GM12865 (cell line): ENCODE data around the gene SMC6.

ENCODE experiments used
- DNase-seq: peaks from one replicate; pipeline ENCODE4 v3.0.0; 2010; ENCODE audit warnings: low read depth
- H3K4me3 ChIP-seq: 2 replicates; pipeline ENCODE4 v1.5.1; 2011; ENCODE audit warnings: mild to moderate bottlenecking, low read depth, low read length, control low read depth
- TF ChIP-seq, protein P1 (sequence below): IDR thresholded peaks from 2 replicates; pipeline ENCODE4 v1.5.1; 2011; ENCODE audit warnings: low read length, control low read depth, low read depth, inconsistent platforms; ENCODE audit not compliant: insufficient read depth; ENCODE audit errors: missing control alignments

SMC6 gene

DNA sequence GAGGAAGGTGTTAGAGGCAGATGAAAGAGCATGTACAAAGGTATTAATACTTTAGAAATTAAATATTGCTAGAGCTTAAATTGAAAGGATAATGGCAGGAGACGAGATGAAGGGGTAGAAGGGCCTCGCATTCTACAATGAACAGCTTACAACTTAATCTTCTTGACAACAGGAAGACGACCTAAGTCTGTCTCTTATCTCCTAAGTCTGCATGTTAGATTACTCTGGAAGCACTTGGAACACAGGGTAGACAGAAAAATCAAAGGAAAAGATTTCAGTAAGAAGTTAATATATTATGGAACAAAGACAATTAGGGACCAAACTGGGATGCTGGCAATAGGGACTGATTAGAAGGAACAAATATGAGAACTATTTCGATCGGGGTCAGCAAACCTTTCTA lies 34.9 kb downstream of the SMC6 start:
- no peak overlapping the region for H3K4me3 ChIP-seq
- DNase-seq = no peak
- TF ChIP-seq, protein P1, sequence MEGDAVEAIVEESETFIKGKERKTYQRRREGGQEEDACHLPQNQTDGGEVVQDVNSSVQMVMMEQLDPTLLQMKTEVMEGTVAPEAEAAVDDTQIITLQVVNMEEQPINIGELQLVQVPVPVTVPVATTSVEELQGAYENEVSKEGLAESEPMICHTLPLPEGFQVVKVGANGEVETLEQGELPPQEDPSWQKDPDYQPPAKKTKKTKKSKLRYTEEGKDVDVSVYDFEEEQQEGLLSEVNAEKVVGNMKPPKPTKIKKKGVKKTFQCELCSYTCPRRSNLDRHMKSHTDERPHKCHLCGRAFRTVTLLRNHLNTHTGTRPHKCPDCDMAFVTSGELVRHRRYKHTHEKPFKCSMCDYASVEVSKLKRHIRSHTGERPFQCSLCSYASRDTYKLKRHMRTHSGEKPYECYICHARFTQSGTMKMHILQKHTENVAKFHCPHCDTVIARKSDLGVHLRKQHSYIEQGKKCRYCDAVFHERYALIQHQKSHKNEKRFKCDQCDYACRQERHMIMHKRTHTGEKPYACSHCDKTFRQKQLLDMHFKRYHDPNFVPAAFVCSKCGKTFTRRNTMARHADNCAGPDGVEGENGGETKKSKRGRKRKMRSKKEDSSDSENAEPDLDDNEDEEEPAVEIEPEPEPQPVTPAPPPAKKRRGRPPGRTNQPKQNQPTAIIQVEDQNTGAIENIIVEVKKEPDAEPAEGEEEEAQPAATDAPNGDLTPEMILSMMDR = no peak

DNA sequence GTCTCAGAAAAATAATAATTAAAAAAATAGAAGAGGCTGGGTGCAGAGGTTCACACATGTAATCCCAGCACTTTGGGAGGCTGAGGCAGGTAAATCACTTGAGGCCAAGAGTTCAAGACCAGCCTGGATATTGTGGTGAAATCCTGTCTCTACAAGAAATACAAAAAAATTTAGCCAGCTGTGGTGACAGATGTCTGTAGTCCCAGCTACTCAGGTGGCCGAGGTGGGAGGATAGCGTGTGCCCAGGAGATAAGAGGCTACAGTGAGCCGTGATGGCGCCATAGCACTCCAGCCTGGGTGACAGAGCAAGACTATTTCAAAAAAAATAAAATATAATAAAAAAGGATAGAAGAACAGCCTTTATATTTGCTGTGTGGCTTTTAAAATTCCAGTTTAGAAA lies 35.9 kb downstream of the SMC6 start:
- no peak for DNase-seq
- TF ChIP-seq, protein P1 = no peak

DNA sequence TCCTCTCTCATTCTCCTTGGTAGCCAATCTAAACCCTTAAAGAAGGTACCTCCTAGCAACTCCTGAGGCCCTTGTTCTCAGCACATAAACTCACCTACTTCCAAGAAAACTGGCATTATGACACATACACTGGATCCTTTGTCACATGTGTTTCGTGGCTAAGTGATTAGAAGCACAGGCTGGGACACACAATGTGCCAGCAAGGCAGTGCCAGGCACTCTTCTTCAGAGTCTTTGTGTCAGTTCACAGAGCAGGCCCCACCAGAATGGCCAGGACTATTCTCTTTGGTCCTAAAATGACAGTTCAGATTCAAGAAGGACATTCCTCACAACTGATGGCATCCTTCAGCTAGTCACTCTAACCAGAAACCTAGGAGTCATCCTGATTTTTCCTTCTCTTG lies 40.3 kb downstream of the SMC6 start:
- H3K4me3 ChIP-seq = no peak overlapping the region
- no peak for DNase-seq
- TF ChIP-seq, protein P1 = no peak

More for the DNA sequence above, 35.9 kb downstream of the SMC6 start:
- no peak overlapping the region for H3K4me3 ChIP-seq

DNA sequence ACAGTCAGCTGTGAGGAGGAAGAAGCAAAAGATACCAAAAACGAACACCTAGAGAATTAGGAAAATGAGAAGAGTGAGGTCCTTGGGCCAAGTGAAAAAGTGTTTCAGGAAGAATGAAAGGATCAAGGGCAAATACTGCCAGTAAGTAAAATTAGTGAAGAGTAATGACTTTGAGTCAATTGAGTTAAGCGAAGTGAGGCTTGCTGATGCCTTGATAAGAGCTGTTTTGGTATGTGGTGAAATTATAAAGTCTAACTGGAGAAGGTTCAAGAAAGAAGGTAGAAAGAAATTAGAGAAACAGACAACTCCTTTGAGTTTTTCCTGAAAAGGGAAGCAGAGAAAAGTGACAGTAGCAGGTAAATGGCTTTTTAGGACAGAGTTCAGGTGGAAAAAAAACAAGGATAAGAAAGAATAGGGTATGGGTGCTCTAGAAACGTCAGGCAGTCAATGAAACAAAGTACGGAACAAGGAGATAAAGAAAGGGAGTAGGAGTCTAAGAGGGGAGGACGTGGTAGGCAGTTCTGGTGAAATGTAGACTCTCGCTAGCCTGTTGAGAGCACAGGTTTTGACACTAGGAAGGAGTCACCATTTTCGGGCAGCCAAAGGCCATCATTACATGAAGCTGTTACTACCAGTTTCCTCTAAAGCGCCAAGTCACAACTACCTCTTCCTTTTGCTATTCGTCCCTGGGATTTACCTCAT lies 42.9 kb downstream of the SMC6 start:
- no peak overlapping the region for H3K4me3 ChIP-seq
- no peak for DNase-seq
- TF ChIP-seq, protein P1 = no peak

DNA sequence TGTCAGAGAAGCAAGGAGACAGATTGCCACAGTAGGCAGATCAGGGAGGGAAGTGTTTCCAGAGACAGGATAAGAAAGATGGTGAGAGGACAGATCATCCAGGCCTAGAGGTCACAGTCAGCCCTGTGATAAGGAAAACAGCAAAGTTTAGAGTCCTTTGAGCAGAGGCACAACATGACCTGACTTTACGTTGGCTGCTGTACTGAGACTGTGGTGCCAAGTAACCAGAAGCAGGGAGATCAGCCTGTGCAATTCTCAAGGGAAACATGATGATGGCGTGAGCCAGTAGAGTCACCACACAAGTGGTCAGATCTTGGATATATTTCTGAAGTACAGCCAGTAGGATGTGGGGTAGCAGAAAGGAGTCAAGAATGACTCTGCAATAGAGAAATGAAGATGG lies 43.7 kb downstream of the SMC6 start:
- no peak for DNase-seq
- H3K4me3 ChIP-seq = no peak overlapping the region
- TF ChIP-seq, protein P1 = no peak

DNA sequence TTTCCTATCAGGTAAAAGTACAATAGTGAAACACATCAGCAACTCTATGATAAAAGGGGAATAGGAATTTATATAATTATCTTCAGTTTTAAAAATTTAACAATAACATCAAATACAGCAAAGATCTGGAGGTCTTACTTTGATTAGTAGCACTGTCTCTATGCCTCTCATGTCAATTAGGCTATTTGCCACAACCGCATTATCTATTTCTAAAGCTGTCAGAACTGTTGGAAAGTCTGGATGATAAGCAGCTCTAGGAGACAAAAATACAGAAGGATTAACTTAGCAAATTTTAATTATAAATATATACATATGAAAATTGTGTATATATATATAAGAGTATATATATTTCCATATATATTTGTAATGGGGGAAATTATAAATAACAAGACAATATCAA lies 45.1 kb downstream of the SMC6 start:
- H3K4me3 ChIP-seq = no peak overlapping the region
- TF ChIP-seq, protein P1 = no peak
- no peak for DNase-seq

DNA sequence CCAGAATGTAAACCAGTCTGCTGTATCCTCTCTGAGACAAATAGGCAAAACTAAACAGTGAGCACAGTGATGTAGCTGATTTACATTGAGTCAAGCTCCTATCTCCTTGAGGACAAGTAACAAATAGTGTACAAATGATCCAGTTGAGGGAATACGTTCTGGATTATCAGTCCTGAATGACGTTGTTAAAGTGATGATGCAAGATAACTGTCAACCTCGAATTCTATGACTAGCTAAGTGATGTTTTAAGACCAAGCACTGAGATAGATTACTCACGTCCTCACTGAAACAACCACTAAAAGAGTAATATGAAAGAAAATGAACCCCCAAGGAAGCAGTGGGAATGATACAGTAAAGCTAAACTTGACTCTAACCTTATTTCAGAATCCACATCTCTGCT lies 46.8 kb downstream of the SMC6 start:
- TF ChIP-seq, protein P1 = no peak
- DNase-seq = no peak
- H3K4me3 ChIP-seq = no peak overlapping the region
